ENCODE data around the gene SPAG9.
A peak's percentile ranks its signal among the peaks of the same experiment; 100 is the strongest.
"Not testable (repeated sequence)": the region's sequence is repeated elsewhere in the genome, so short reads cannot be mapped to it uniquely, and the experiment has no call there.

SPAG9 gene

DNA sequence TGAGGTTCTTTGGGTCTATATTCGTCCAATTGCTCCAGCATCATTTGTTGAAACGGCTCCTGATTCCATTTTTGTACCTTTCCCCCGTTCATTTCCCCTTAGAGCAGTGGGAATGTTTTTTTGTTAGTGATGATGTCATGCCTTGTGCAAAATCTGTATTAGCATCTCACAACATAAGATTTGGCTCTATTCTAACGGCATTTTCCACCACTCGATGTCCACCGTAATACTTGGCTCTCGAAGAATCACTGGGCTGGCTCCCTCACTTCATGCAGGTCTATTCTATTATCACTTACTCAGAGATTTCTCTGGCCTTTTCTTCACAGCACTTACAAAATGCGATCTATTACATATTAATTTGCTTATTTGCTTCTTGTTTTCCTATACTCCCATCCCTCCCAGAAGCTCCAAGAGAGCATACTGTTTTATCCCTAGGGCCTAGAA is 32.1 kb upstream of the SPAG9 start:
- H3K9me3 Mint-ChIP-seq = no peaks in the 10 kb centered on the region
- no peaks in the 10 kb centered on the region for H3K27me3 Mint-ChIP-seq
- H3K36me3 Mint-ChIP-seq (ENCODE audit: low read depth) = peaks cover 12% of the 10 kb centered on the region
- H3K27ac Mint-ChIP-seq = no peak overlapping the region
- peaks cover 13% of the 10 kb centered on the region for H3K4me1 Mint-ChIP-seq (ENCODE audit: low read depth)
- no peak overlapping the region for H3K4me3 Mint-ChIP-seq

GRCh38 chr17:51150932-51151331 is 30.3 kb upstream of the SPAG9 start:
- Mint-ChIP-seq H3K27ac (no peak overlapping the region), H3K36me3 (ENCODE audit: low read depth) (no peaks in the 10 kb centered on the region), H3K9me3 (no peaks in the 10 kb centered on the region), H3K4me3 (no peak overlapping the region), H3K27me3 (no peaks in the 10 kb centered on the region), H3K4me1 (ENCODE audit: low read depth) (peaks cover 20% of the 10 kb centered on the region)

GRCh38 chr17:51149163-51149562 is 28.5 kb upstream of the SPAG9 start:
- H3K36me3 Mint-ChIP-seq (ENCODE audit: low read depth) = no peaks in the 10 kb centered on the region
- H3K4me3 Mint-ChIP-seq = no peak overlapping the region
- H3K27ac Mint-ChIP-seq = no peak overlapping the region
- H3K27me3 Mint-ChIP-seq = no peaks in the 10 kb centered on the region
- no peaks in the 10 kb centered on the region for H3K9me3 Mint-ChIP-seq
- peaks cover 20% of the 10 kb centered on the region for H3K4me1 Mint-ChIP-seq (ENCODE audit: low read depth)

DNA sequence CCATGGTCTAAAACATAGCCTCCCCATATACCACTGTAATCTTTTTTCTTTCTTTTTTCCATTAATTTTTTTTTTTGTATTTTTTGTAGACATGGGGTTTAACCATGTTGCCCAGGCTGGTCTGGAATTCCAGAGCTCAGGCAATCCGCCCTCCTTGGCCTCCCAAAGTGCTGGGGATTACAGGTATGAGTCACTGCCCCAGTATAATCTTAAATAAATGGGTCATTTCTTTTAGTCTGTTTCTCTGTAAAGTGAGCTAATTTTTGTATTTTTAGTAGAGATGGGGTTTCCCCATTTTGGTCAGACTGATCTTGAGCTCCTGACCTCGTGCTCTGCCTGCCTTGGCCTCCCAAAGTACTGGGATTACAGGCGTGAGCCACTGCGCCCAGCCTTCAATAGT is 27.0 kb upstream of the SPAG9 start:
- Mint-ChIP-seq H3K4me3 (no peak overlapping the region), H3K9me3 (no peaks in the 10 kb centered on the region), H3K36me3 (ENCODE audit: low read depth) (no peaks in the 10 kb centered on the region), H3K27me3 (no peaks in the 10 kb centered on the region), H3K4me1 (ENCODE audit: low read depth) (peaks cover 20% of the 10 kb centered on the region), H3K27ac (peak overlapping the region; percentile 77)

DNA sequence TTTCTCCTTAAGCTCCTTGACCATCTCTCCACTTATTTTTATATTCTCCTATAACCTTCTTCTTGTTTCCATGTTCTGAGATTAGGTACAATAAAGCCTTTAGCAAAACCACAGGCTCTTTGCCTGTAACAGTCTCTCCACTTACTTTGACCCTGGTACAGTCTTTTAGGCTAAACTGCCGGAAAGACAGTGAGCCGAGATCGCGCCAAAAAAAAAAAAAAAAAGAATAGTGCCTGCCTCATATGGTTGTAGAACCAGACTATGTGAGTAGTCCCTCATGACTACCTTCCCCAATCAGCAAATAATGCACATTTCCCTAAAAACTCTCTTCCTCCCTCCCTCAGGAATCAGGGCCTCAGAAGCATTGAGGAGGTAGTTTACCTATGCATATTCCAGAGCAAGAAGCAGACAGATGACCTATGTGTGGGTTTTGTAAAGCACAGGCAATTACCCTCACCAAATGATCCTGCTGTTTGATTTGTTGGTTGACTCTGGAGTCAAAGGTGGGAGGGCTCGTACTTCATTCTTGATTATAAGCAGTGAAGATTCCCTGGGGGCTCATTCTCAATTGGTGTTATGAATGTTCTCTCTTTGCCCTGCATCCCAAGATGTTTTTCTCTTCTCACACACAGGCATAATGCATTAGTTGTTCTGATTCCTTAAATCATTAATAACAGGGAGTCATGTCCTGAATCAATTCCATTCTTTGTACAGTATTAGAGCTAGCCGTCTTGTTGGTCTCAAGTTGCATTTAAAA is 23.8 kb upstream of the SPAG9 start:
- no peak overlapping the region for H3K4me3 Mint-ChIP-seq
- H3K27ac Mint-ChIP-seq = no peak overlapping the region
- no peaks in the 10 kb centered on the region for H3K27me3 Mint-ChIP-seq
- no peaks in the 10 kb centered on the region for H3K36me3 Mint-ChIP-seq (ENCODE audit: low read depth)
- peaks cover 20% of the 10 kb centered on the region for H3K4me1 Mint-ChIP-seq (ENCODE audit: low read depth)
- no peaks in the 10 kb centered on the region for H3K9me3 Mint-ChIP-seq

- no peaks in the 10 kb centered on the region for H3K36me3 Mint-ChIP-seq (ENCODE audit: low read depth)
- no peaks in the 10 kb centered on the region for H3K27me3 Mint-ChIP-seq
- no peaks in the 10 kb centered on the region for H3K9me3 Mint-ChIP-seq
- H3K4me1 Mint-ChIP-seq (ENCODE audit: low read depth) = peaks cover 16% of the 10 kb centered on the region
- H3K27ac Mint-ChIP-seq = no peak overlapping the region
- H3K4me3 Mint-ChIP-seq = no peak overlapping the region
Observed at GRCh38 chr17:51142597-51142996, 21.9 kb upstream of the SPAG9 start.

DNA sequence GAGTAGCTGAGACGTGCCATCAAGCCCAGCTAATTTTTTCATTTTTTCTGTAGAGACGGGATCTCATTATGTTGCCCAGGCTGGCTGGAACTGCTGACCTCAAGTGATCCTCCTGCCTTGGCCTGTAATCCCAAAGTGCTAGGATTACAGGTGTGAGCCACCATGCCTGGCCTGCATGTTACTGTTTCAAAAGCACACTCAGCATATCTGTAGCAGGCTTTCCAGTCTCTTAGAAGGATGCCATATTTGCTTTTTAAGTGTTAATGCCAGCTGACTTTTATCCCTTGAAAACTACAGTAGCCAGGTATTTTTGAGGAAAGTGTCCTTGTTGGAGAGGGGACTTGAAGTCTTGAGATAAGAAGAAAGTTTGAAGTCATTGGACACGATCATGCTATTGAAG is 15.3 kb upstream of the SPAG9 start:
- Mint-ChIP-seq H3K4me1 (ENCODE audit: low read depth) (peaks cover 17% of the 10 kb centered on the region), H3K27me3 (no peaks in the 10 kb centered on the region), H3K36me3 (ENCODE audit: low read depth) (no peaks in the 10 kb centered on the region), H3K4me3 (no peak overlapping the region), H3K9me3 (no peaks in the 10 kb centered on the region), H3K27ac (no peak overlapping the region)

- Mint-ChIP-seq H3K4me1 (ENCODE audit: low read depth) (peaks cover 17% of the 10 kb centered on the region), H3K27ac (no peak overlapping the region), H3K27me3 (no peaks in the 10 kb centered on the region), H3K9me3 (no peaks in the 10 kb centered on the region), H3K4me3 (no peak overlapping the region), H3K36me3 (ENCODE audit: low read depth) (no peaks in the 10 kb centered on the region)
Observed at GRCh38 chr17:51133365-51133764, 12.7 kb upstream of the SPAG9 start.

DNA sequence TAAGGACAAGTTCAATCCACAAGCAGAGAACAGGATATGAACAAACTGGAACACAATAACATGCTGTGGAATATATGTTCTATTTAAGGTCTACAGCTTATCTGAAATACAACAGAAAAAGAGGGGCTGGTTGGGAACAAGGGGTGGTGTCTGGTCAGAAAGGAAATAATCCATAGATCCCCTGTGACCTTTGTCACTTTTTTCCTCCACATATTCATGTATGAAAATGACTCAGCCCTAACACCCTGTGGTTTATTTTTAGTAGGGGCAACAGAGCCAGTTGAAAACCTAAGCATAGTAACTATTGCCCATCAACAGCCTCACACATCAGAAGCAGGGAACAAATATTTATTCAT is 12.3 kb upstream of the SPAG9 start:
- Mint-ChIP-seq H3K27me3 (no peaks in the 10 kb centered on the region), H3K4me1 (ENCODE audit: low read depth) (peaks cover 21% of the 10 kb centered on the region), H3K9me3 (no peaks in the 10 kb centered on the region), H3K4me3 (no peak overlapping the region), H3K27ac (no peak overlapping the region), H3K36me3 (ENCODE audit: low read depth) (no peaks in the 10 kb centered on the region)

DNA sequence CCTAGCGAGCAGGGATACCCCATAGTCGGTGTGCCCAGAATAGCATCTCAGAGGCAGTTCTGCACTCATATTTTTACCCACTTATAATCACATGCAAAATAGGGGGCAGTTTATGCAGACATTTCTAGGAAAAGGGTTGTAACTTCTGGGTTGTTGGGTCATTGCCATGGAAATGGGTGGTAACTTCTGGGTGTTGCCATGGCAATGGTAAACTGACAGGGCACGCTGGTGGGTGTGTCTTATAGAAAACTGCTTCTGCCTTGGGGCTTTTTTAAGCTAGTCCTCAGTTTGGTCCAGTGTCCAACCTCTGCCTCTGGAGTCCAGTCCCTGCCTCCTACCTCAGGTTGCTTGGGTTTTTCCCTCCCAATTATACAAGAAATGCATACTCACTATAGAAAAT is 7.4 kb upstream of the SPAG9 start:
- Mint-ChIP-seq H3K9me3 (no peaks in the 10 kb centered on the region), H3K4me3 (no peak overlapping the region), H3K4me1 (ENCODE audit: low read depth) (peaks cover 22% of the 10 kb centered on the region), H3K36me3 (ENCODE audit: low read depth) (no peaks in the 10 kb centered on the region), H3K27ac (no peak overlapping the region), H3K27me3 (no peaks in the 10 kb centered on the region)

GRCh38 chr17:51124640-51125503 is 4.2 kb upstream of the SPAG9 start:
- H3K4me3 Mint-ChIP-seq = no peak overlapping the region
- no peaks in the 10 kb centered on the region for H3K9me3 Mint-ChIP-seq
- H3K36me3 Mint-ChIP-seq (ENCODE audit: low read depth) = no peaks in the 10 kb centered on the region
- H3K27me3 Mint-ChIP-seq = no peaks in the 10 kb centered on the region
- peaks cover 27% of the 10 kb centered on the region for H3K4me1 Mint-ChIP-seq (ENCODE audit: low read depth)
- H3K27ac Mint-ChIP-seq = peak overlapping the region; percentile 75

- Mint-ChIP-seq H3K27ac (peak overlapping the region; percentile 99), H3K4me3 (peak overlapping the region; percentile 86), H3K4me1 (ENCODE audit: low read depth) (peaks cover 42% of the 10 kb centered on the region)
- H3K27me3 Mint-ChIP-seq; H3K9me3 Mint-ChIP-seq; H3K36me3 Mint-ChIP-seq (ENCODE audit: low read depth): not testable (repeated sequence)
Observed at GRCh38 chr17:51122473-51123115, 1.9 kb upstream of the SPAG9 start.

DNA sequence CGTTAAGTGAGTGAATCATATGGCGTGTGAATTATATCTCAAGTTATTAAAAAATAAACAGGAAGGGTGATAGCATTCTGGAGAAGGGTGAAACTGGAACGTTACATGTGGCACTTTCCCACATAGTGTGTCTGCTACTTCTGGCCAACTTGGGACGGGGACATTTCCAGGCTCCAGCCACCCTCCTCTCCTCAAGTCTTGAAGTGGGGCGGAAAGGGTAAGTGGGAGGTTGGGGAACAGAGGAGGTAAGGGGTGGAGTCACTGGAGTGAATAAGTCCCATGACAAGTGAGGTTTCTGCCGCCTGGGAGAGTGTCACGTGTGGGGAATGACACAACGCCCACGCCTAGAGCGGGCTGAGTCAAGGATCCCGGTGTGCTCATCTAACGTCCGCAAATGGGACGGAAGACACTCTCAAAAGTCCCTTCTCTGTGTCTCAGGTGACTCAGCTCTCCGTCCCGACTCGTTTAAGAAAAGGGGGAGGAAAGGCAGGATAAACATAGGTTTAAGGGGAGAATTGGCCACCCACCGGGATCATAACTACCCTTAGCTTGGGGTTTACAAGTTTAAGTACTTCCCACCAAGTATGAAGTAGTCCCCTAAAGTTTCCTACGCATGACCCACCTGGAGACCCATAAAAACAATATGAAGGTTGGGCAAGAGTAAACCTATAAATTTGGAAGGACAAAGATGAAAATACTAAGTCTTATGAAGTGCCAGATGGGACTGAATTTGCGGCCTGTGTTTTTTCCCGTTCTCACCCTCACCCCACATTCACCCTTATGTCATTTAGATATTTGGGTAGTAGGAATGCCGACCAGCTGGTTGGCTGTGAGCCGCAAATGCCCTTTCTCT is 1.2 kb upstream of the SPAG9 start:
- H3K4me1 Mint-ChIP-seq (ENCODE audit: low read depth) = peaks cover 48% of the 10 kb centered on the region
- peak overlapping the region; percentile 86 for H3K4me3 Mint-ChIP-seq
- no peaks in the 10 kb centered on the region for H3K27me3 Mint-ChIP-seq
- H3K9me3 Mint-ChIP-seq = no peaks in the 10 kb centered on the region
- H3K27ac Mint-ChIP-seq = peak overlapping the region; percentile 99
- H3K36me3 Mint-ChIP-seq (ENCODE audit: low read depth) = peaks cover 8% of the 10 kb centered on the region

DNA sequence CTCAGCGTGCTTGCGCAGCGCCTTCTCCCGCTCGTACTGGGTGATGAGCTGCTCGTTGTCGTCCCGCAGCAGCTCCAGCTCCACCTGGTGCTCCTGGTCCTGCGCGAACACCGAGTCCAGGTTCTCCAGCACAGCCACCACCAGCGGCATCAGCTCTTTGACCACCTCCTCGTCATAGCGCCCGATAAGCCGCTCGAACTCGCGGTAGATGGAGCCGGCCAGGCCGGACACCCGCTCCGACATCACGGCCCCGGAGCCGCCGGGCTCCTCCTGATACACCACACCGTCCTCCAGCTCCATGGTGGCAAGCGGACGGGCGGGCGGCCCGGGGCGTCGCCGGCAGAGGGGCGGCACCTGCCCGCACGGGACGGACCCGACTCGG is 320 bp downstream of the SPAG9 start:
- Mint-ChIP-seq H3K4me1 (ENCODE audit: low read depth) (peaks cover 58% of the 10 kb centered on the region), H3K4me3 (peak overlapping the region; percentile 89), H3K9me3 (no peaks in the 10 kb centered on the region), H3K27ac (peak overlapping the region; percentile 95), H3K27me3 (no peaks in the 10 kb centered on the region), H3K36me3 (ENCODE audit: low read depth) (peaks cover 8% of the 10 kb centered on the region)

Measured in stimulated activated naive CD8-positive, alpha-beta T cell treated with anti-CD3 and anti-CD28 coated beads, Interleukin-15, Interleukin-2, amounts not matched to agents 100 ng/mL and 50 ng/mL, for 24 hours (primary cell).